ENCODE results near the gene STK17A. TPM values are rescaled to one million over a fixed set of nuclear protein-coding genes. Genes with fewer than 3 reads are reported as not detected.

STK17A gene
- total and polyA plus RNA-seq, 2 of the 8 experiments (the other 6 are each of a cell fraction or from before 2014, with no cell fraction given): 2.2 to 12.2 TPM

GRCh38 chr7:43653466-43653865 is 70.6 kb downstream of the STK17A start:
- ChIA-PET CTCF (ENCODE audit: partially characterized antibody) (interaction anchor here (1.0 to 1.2 kb wide), 2 partner anchors 9 to 32 kb away, joined by 3 read pairs; no protein-coding TSS in a partner anchor), POLR2A (ENCODE audit: partially characterized antibody) (no interaction called here)
- no peak overlapping the region for H4K91ac ChIP-seq (replicated peaks; ENCODE audit: insufficient read length, low read length)
- H3K18ac ChIP-seq (ENCODE audit: extremely low read depth, low read length): no peak overlapping the region
- DNase-seq (ENCODE audit: low read depth in 1 of 2, low spot score in 2 of 2) (no peak), FAIRE-seq (no peak)
- 89% methylated on average over 4 of the region's 4 CpGs; no CpG with 5 or more reads in 1 of the 2 experiments for WGBS, 2 experiments (ENCODE audit: extremely low coverage in 1 of 2, insufficient coverage in 1 of 2, insufficient read length in 1 of 2, insufficient replicate concordance in 2 of 2, low coverage in 1 of 2, low lambda C conversion rate in 2 of 2, missing lambda C conversion rate in 1 of 2)
- peaks cover 0 to 70% of the 10 kb centered on the region in 2 experiments; a peak in 3 of 4 replicates for H3K79me2 ChIP-seq (ENCODE audit: control insufficient read depth in 1 of 2, insufficient read depth in 2 of 2, low read length in 2 of 2)
- no peak overlapping the region for H2BK5ac ChIP-seq (ENCODE audit: low read depth, low read length)
- no peak overlapping the region for H2AK5ac ChIP-seq (ENCODE audit: low read depth, low read length)
- H2BK15ac ChIP-seq (ENCODE audit: low read length): no peak overlapping the region
- no peak overlapping the region for H3K27ac ChIP-seq (ENCODE audit: low read depth, low read length)
- H2BK12ac ChIP-seq (ENCODE audit: low read depth, low read length): no peak overlapping the region
- no peak overlapping the region for H3K9ac ChIP-seq (replicated peaks in 1 of 4; ENCODE audit: extremely low read depth in 1 of 4, low read depth in 3 of 4, low read length in 3 of 4)
- H4K8ac ChIP-seq (ENCODE audit: extremely low read depth, insufficient read depth, low read length): no peak overlapping the region
- H4K5ac ChIP-seq (ENCODE audit: insufficient read length, low read depth, low read length): no peak overlapping the region
- no peak overlapping the region for H3K56ac ChIP-seq (replicated peaks; ENCODE audit: insufficient read length, low read depth, low read length)
- no peak overlapping the region for H2AFZ ChIP-seq (ENCODE audit: low read length)
- peaks cover 0 to 15% (median 0%) of the 10 kb centered on the region in 4 experiments; a peak in 1 of 8 replicates for H3K36me3 ChIP-seq (ENCODE audit: control insufficient read depth in 2 of 4, insufficient read depth in 4 of 4, low read length in 3 of 4)
- H3K14ac ChIP-seq (ENCODE audit: insufficient read length): no peak overlapping the region
- H2BK120ac ChIP-seq (replicated peaks; ENCODE audit: low read depth, low read length): no peak overlapping the region
- no peak overlapping the region for H3K4me2 ChIP-seq (ENCODE audit: insufficient read depth in 1 of 2, low read depth in 2 of 2, low read length in 2 of 2)
- H4K20me1 ChIP-seq (replicated peaks in 1 of 2; ENCODE audit: control insufficient read depth in 1 of 2, insufficient read depth in 2 of 2, low read length in 2 of 2): peaks cover 0 to 3% of the 10 kb centered on the region in 2 experiments
- no peak overlapping the region for H3K4me3 ChIP-seq (ENCODE audit: extremely low read depth in 1 of 4, insufficient read depth in 2 of 4, low read depth in 3 of 4, low read length in 4 of 4)
- H3K23ac ChIP-seq (ENCODE audit: insufficient read length): no peak overlapping the region
- no peaks in the 10 kb centered on the region for H3K23me2 ChIP-seq (ENCODE audit: low read depth, low read length)
- H2BK20ac ChIP-seq (ENCODE audit: low read length): no peak overlapping the region
- H3K79me1 ChIP-seq (ENCODE audit: low read depth, low read length): peaks cover 2% of the 10 kb centered on the region
- no peaks in the 10 kb centered on the region for H3K9me3 ChIP-seq (ENCODE audit: insufficient read depth in 2 of 2, low read depth in 1 of 2, low read length in 1 of 2)
- no peak overlapping the region for H3K4ac ChIP-seq (replicated peaks; ENCODE audit: insufficient read length, low read depth, low read length)
- H3K27me3 ChIP-seq (replicated peaks in 1 of 4; ENCODE audit: control insufficient read depth in 3 of 4, extremely low read depth in 1 of 4, insufficient read depth in 3 of 4, low read length in 3 of 4): no peaks in the 10 kb centered on the region
- H3K4me1 ChIP-seq (replicated peaks in 1 of 4; ENCODE audit: control insufficient read depth in 3 of 4, insufficient read depth in 4 of 4, low read length in 3 of 4): peaks cover 2 to 8% (median 4%) of the 10 kb centered on the region in 4 experiments; a peak in 6 of 7 replicates
- TF ChIP-seq SP2 (IDR thresholded peaks at IDR 0.05; ENCODE audit: low read length) (no peak), PHF8 (conservative IDR thresholded peaks at IDR 0.05; ENCODE audit: low read depth, low read length) (no peak), JUN (IDR thresholded peaks at IDR 0.05; ENCODE audit: low read depth, low read length) (no peak), EGR1 (IDR thresholded peaks at IDR 0.05; ENCODE audit: borderline replicate concordance, low read depth, low read length) (no peak), RXRA (IDR thresholded peaks at IDR 0.05; ENCODE audit: insufficient read depth, low read depth, low read length) (no peak), SIX5 (IDR thresholded peaks at IDR 0.05; ENCODE audit: low read depth, low read length) (no peak), CREB1 (IDR thresholded peaks at IDR 0.05) (no peak), CHD1 (IDR thresholded peaks at IDR 0.05; ENCODE audit: low read depth, low read length) (no peak), CBX8 (IDR thresholded peaks at IDR 0.05; ENCODE audit: borderline replicate concordance, low read depth, low read length) (no peak), RBBP5 (IDR thresholded peaks at IDR 0.05; ENCODE audit: borderline replicate concordance, low read depth, low read length) (no peak), GABPA (IDR thresholded peaks at IDR 0.05; ENCODE audit: borderline replicate concordance, insufficient read depth, low read length) (no peak), SAP30 (IDR thresholded peaks at IDR 0.05; ENCODE audit: insufficient read depth, insufficient replicate concordance, low read length) (no peak), POLR2AphosphoS5 (IDR thresholded peaks at IDR 0.05; ENCODE audit: low read depth, low read length) (no peak), TBP (IDR thresholded peaks at IDR 0.05; ENCODE audit: low read depth, low read length) (no peak), SRF (IDR thresholded peaks at IDR 0.05; ENCODE audit: low read depth, low read length) (no peak), YY1 (IDR thresholded peaks at IDR 0.05; ENCODE audit: low read depth, low read length) (no peak)
